NK-92 (cell line): ENCODE data around the gene RIOK2.

Experiments
- DNase-seq: peaks from one replicate; lab custom pipeline; 2025; ENCODE audit not compliant: unreplicated experiment; lab: John Stamatoyannopoulos, UW

Gene RIOK2

GRCh38 chr5:97127727-97128126 lies 55.3 kb downstream of the RIOK2 start:
- no peak for DNase-seq

DNA sequence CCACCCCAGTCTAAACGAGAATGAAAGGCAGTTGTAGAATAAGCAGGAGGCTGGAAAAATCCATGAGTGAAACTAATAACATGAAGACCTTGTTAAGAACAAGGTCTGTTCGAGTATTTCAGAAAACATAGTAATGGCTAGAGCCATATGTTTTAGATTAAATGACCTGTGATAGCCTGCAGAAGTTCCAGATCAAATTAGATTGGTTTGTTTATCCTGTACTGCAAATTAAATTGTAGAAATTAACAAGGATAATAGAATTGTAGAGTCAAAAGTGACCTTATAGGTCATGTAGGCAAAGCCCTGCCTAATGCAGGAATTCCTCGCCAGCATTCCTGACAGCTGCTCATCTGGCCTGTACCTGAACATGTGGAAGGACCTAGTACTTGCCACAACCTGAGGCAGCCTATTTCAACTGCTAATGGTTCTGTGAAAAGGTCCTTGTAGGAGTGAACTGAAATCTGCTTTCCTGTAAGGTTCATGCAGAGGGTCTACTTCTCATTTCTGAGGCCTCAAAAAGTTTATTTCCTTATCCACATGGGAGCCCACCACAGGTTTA lies 57.8 kb downstream of the RIOK2 start:
- no peak for DNase-seq

- DNase-seq: no peak
These were observed 58.7 kb downstream of the RIOK2 start for GRCh38 chr5:97124335-97124734.

GRCh38 chr5:97121848-97122247 lies 61.2 kb downstream of the RIOK2 start:
- no peak for DNase-seq

- no peak for DNase-seq
These were observed 62.9 kb downstream of the RIOK2 start for GRCh38 chr5:97120195-97120594.

GRCh38 chr5:97119007-97119390 lies 64.0 kb downstream of the RIOK2 start:
- DNase-seq: no peak

- DNase-seq: no peak
These were observed 64.6 kb downstream of the RIOK2 start for GRCh38 chr5:97118261-97119006.

GRCh38 chr5:97115932-97116331 lies 67.1 kb downstream of the RIOK2 start:
- DNase-seq: no peak

DNA sequence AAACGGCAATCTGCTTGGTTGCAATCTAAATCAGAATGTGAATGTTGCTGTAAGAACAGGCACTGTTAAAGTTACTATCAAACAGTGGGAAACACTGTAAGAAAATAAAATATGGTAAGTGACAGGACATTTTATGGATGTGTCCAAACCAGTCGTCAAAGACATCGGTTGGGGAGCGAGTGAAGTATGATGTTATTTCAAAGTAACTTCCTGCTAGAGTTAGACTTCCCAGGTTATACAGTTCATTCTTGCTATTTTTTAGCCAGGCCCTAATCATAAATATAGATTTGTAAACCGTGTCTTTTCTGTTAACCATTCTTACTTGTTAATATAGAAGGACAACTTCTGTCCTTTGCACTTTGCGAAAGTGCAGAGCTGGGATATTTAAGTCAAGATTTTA lies 70.8 kb downstream of the RIOK2 start:
- DNase-seq: no peak

DNA sequence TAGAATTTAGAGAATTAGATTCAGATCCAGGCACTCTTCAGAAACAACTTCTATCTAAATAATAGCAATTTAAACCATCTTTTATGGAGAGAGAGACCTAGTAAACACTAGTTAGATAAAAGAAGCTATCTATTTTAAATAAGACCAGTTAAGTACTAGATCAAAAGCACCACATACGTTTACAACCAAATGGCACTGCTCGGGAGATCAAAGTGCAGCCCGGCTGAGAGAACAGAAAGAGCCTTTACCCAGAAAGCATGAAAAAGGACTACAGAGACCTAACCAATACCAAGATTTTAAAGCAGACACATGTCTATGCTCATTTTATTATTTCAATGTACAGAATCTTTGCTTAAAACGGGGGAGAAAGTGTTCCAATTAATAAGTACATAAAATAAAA lies 71.4 kb downstream of the RIOK2 start:
- no peak for DNase-seq

DNA sequence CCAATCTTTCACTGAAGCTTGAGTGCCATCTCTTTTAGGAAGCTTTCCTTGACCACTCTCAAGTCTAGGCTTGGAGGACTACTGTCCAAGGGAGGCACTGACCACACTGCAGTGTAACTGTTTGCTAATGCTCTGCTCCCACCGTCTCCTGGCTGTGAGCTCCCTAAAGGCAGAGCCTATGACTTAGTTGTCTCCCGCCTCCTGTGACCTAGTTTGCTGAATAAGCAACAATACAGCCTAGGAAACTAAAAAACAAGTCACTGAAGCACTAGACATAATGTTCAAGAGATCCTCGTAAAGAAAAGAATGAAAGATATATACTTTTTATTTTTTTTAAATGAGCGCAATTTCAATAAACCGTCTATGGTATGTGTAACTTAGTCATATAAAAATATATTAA lies 72.0 kb downstream of the RIOK2 start:
- DNase-seq: no peak
